ENCODE measurements around the gene GLRX.

The GLRX gene

GRCh38 chr5:95861221-95861863, 38.8 kb upstream of the GLRX start:
- CTCF ChIA-PET = interaction anchor here (0.6 to 1.2 kb wide), 3 partner anchors 39 to 1269 kb away, joined by 3 to 6 read pairs (median 5); partner anchors contain the start of gene GLRX
- TF ChIP-seq ZNF384 (IDR thresholded peaks at IDR 0.05) (no peak), SUZ12 (IDR thresholded peaks at IDR 0.05) (no peak), HDGF (IDR thresholded peaks at IDR 0.05; ENCODE audit: borderline replicate concordance) (no peak), SP1 (IDR thresholded peaks at IDR 0.05) (no peak), L3MBTL2 (conservative IDR thresholded peaks at IDR 0.05) (peak; percentile 68), TARDBP (IDR thresholded peaks at IDR 0.05) (no peak), FOXA1 (IDR thresholded peaks at IDR 0.05) (no peak)
- POLR2A ChIA-PET = interaction anchor here (0.5 to 1.5 kb wide), 3 partner anchors 99 to 215 kb away, joined by 3 to 7 read pairs (median 3); partner anchors contain the start of gene RFESD
- DNase-seq (ENCODE audit: extremely low spot score) = peak; percentile 28

GRCh38 chr5:95859661-95860060, 37.1 kb upstream of the GLRX start:
- ChIA-PET CTCF (interaction anchor here (0.6 to 1.9 kb wide), 3 partner anchors 99 to 477 kb away, joined by 3 to 10 read pairs (median 3); no protein-coding TSS in a partner anchor), POLR2A (interaction anchor here (1.0 to 2.2 kb wide), 3 partner anchors 10 to 213 kb away, joined by 3 to 6 read pairs (median 3); partner anchors contain the start of gene RFESD)
- DNase-seq (ENCODE audit: extremely low spot score) = no peak
- TF ChIP-seq PKNOX1 (IDR thresholded peaks at IDR 0.05) (no peak), FOXA1 (IDR thresholded peaks at IDR 0.05) (no peak), L3MBTL2 (conservative IDR thresholded peaks at IDR 0.05) (no peak), SUZ12 (IDR thresholded peaks at IDR 0.05) (no peak), ARNT (IDR thresholded peaks at IDR 0.05) (no peak), LEF1 (IDR thresholded peaks at IDR 0.05; ENCODE audit: borderline replicate concordance) (no peak), FOXM1 (IDR thresholded peaks at IDR 0.05; ENCODE audit: borderline replicate concordance) (no peak), CTBP1 (IDR thresholded peaks at IDR 0.05; ENCODE audit: borderline replicate concordance) (no peak), TARDBP (IDR thresholded peaks at IDR 0.05) (no peak), HDGF (IDR thresholded peaks at IDR 0.05; ENCODE audit: borderline replicate concordance) (no peak), ELF4 (IDR thresholded peaks at IDR 0.05) (no peak), FOXK2 (IDR thresholded peaks at IDR 0.05) (no peak), BHLHE40 (IDR thresholded peaks at IDR 0.05; ENCODE audit: borderline replicate concordance) (no peak), NFRKB (IDR thresholded peaks at IDR 0.05) (no peak), ZNF384 (IDR thresholded peaks at IDR 0.05) (no peak), SP1 (IDR thresholded peaks at IDR 0.05) (no peak)

- DNase-seq (ENCODE audit: extremely low spot score) = peak; percentile 91
- TF ChIP-seq BHLHE40 (IDR thresholded peaks at IDR 0.05; ENCODE audit: borderline replicate concordance) (no peak), LEF1 (IDR thresholded peaks at IDR 0.05; ENCODE audit: borderline replicate concordance) (no peak), SP1 (IDR thresholded peaks at IDR 0.05) (no peak), PKNOX1 (IDR thresholded peaks at IDR 0.05) (0 out of 2 replicates have a peak, but pooled peaks have one; percentile 17), HDGF (IDR thresholded peaks at IDR 0.05; ENCODE audit: borderline replicate concordance) (no peak), ZNF384 (IDR thresholded peaks at IDR 0.05) (no peak)
- ChIA-PET POLR2A (interaction anchor here (2.2 kb wide), 1 partner anchor 212 kb away, joined by 6 read pairs; the partner anchor contains the start of gene RFESD), CTCF (interaction anchor here (0.6 to 1.9 kb wide), 4 partner anchors 64 to 478 kb away, joined by 3 to 10 read pairs (median 3); no protein-coding TSS in a partner anchor)
Measured at GRCh38 chr5:95858661-95859595, 36.4 kb upstream of the GLRX start.

GRCh38 chr5:95858023-95858461, 35.5 kb upstream of the GLRX start:
- ChIA-PET POLR2A (no interaction called here), CTCF (interaction anchor here (0.5 to 1.9 kb wide), 3 partner anchors 11 to 478 kb away, joined by 3 to 10 read pairs (median 3); no protein-coding TSS in a partner anchor)
- TF ChIP-seq LEF1 (IDR thresholded peaks at IDR 0.05; ENCODE audit: borderline replicate concordance) (no peak), ELF4 (IDR thresholded peaks at IDR 0.05) (no peak), ARNT (IDR thresholded peaks at IDR 0.05) (no peak), SP1 (IDR thresholded peaks at IDR 0.05) (no peak), PKNOX1 (IDR thresholded peaks at IDR 0.05) (no peak), L3MBTL2 (conservative IDR thresholded peaks at IDR 0.05) (no peak), TARDBP (IDR thresholded peaks at IDR 0.05) (no peak), HDGF (IDR thresholded peaks at IDR 0.05; ENCODE audit: borderline replicate concordance) (no peak), NFRKB (IDR thresholded peaks at IDR 0.05) (no peak), FOXA1 (IDR thresholded peaks at IDR 0.05) (no peak), BHLHE40 (IDR thresholded peaks at IDR 0.05; ENCODE audit: borderline replicate concordance) (no peak), ZNF384 (IDR thresholded peaks at IDR 0.05) (no peak), SUZ12 (IDR thresholded peaks at IDR 0.05) (no peak), FOXM1 (IDR thresholded peaks at IDR 0.05; ENCODE audit: borderline replicate concordance) (no peak)
- DNase-seq (ENCODE audit: extremely low spot score) = no peak

- CTCF ChIA-PET = interaction anchor here (0.5 to 0.8 kb wide), 3 partner anchors 11 to 478 kb away, joined by 3 to 4 read pairs (median 3); no protein-coding TSS in a partner anchor
- TF ChIP-seq PKNOX1 (IDR thresholded peaks at IDR 0.05) (no peak), L3MBTL2 (conservative IDR thresholded peaks at IDR 0.05) (peak; percentile 23; the same call in 1 of the 2 replicates)
- POLR2A ChIA-PET = no interaction called here
- no peak for DNase-seq (ENCODE audit: extremely low spot score)
Measured at GRCh38 chr5:95857185-95857945, 34.8 kb upstream of the GLRX start.
